ENCODE data around the gene DGKB. TPM values are rescaled to one million over a fixed set of nuclear protein-coding genes. Genes with fewer than 3 reads are reported as not detected.

Gene DGKB
- polyA plus RNA-seq, 1 donor (not counting 4 experiments of a cell fraction or from before 2014, with no cell fraction given), result 0.01 TPM

DNA sequence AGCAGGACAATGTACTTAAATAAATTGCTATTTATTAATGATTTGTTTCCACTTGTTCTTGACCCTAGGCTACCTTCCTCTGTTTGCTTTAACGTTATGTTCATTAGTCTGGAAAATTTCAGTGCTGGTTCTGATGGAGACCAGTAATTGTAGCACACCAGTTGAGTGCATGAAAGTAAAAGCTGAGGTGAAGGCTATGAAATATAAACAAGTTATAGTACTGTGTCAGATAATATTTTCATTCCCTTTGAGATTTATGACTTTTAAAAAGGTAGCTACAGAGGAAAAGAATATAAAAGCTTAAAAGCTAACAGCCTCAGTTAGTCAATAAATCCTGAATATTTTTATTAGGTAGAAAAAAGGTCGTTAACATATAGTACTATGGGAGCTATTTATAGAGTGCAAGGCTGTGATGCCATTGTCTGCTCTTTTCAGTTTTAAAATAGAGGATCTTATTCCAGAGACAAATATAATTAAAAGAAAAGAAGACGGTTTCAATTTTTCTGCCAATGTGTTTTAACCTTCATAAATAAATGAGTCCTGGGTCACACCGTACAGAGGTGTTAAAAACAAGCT is 561.3 kb downstream of the DGKB start:
- no peaks in the 10 kb centered on the region for H3K79me2 ChIP-seq (ENCODE audit: control insufficient read depth, insufficient read depth, low read length)
- H3K27me3 ChIP-seq (ENCODE audit: control insufficient read depth, extremely low read depth, insufficient read depth, low read length), result no peaks in the 10 kb centered on the region
- no peaks in the 10 kb centered on the region for H3K9me3 ChIP-seq (ENCODE audit: control insufficient read depth, low read depth, low read length)
- FAIRE-seq (no peak), DNase-seq (ENCODE audit: low read depth, low spot score) (no peak)
- H4K20me1 ChIP-seq (ENCODE audit: control insufficient read depth, extremely low read depth, insufficient read depth, low read length), result no peaks in the 10 kb centered on the region
- no peak overlapping the region for H3K27ac ChIP-seq (ENCODE audit: control insufficient read depth, insufficient read depth, low read length)
- dilution Hi-C loops (cut with MboI; ENCODE audit: extremely low pct_ligation_motif_present, low sequenced_read_pairs), result no loop called here
- H3K9ac ChIP-seq (ENCODE audit: control insufficient read depth, extremely low read depth, insufficient read depth, low read length), result no peak overlapping the region
- no peaks in the 10 kb centered on the region for H3K9me1 ChIP-seq (ENCODE audit: control insufficient read depth, extremely low read depth, insufficient read depth, low read length)
- no peaks in the 10 kb centered on the region for H3K4me1 ChIP-seq (ENCODE audit: control insufficient read depth, extremely low read depth, insufficient read depth, low read length)
- no peak for TF ChIP-seq CTCF (optimal IDR thresholded peaks at IDR 0.05 in 1 of 3, IDR thresholded peaks at IDR 0.05 in 1 of 3, conservative IDR thresholded peaks at IDR 0.05 in 1 of 3; ENCODE audit: extremely low read depth in 1 of 3, insufficient read depth in 2 of 3, low read length in 3 of 3)
- no peak for TF ChIP-seq EZH2 (IDR thresholded peaks at IDR 0.05; ENCODE audit: low read length)
- no peak overlapping the region for H3K4me2 ChIP-seq (ENCODE audit: control insufficient read depth, extremely low read depth, insufficient read depth, low read depth, low read length)
- no peak overlapping the region for H2AFZ ChIP-seq (ENCODE audit: control insufficient read depth, low read length)
- no peaks in the 10 kb centered on the region for H3K36me3 ChIP-seq (ENCODE audit: control insufficient read depth in 2 of 2, extremely low read depth in 1 of 2, insufficient read depth in 2 of 2, low read length in 2 of 2)
- H3K4me3 ChIP-seq (ENCODE audit: control insufficient read depth in 2 of 3, extremely low read depth in 1 of 3, insufficient read depth in 2 of 3, low read depth in 1 of 3, low read length in 3 of 3), result no peak overlapping the region

DNA sequence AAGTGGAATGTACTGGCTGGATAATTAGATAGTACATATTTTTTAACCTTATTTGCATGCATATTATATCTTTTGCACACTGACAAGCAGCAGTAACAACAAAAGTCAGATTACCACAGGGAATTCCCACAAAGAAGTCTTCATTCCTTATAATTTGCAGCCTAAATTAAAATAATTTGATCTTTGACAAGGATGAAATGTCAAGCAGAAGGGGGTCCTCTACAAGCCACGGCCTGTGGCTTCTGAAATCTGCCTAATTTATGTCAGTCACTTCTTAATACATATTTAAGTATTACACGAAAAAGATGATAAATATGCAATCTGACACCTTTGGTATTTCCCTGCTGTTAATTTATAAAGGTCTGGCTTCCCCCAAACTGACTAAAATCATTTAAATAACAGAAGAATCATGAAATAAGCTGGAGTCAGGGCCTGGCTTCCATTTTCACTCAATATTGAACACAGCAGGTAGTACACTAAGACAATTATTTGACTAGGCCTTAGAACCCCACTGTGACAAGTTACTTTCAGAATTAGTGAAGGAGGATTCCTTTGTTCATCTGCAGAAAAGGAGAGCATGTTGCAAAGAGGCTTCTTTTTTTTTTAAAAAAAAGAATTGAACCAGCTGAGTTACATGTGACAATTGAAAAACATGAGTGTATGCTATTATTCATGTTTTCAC is 562.0 kb downstream of the DGKB start:
- TF ChIP-seq EZH2 (IDR thresholded peaks at IDR 0.05; ENCODE audit: low read length), result no peak
- no peak for TF ChIP-seq CTCF (optimal IDR thresholded peaks at IDR 0.05 in 1 of 3, IDR thresholded peaks at IDR 0.05 in 1 of 3, conservative IDR thresholded peaks at IDR 0.05 in 1 of 3; ENCODE audit: extremely low read depth in 1 of 3, insufficient read depth in 2 of 3, low read length in 3 of 3)
- dilution Hi-C loops (cut with MboI; ENCODE audit: extremely low pct_ligation_motif_present, low sequenced_read_pairs), result no loop called here
- H3K79me2 ChIP-seq (ENCODE audit: control insufficient read depth, insufficient read depth, low read length), result no peaks in the 10 kb centered on the region
- H3K9me3 ChIP-seq (ENCODE audit: control insufficient read depth, low read depth, low read length), result no peaks in the 10 kb centered on the region
- no peak overlapping the region for H3K27ac ChIP-seq (ENCODE audit: control insufficient read depth, insufficient read depth, low read length)
- no peak overlapping the region for H3K4me2 ChIP-seq (ENCODE audit: control insufficient read depth, extremely low read depth, insufficient read depth, low read depth, low read length)
- no peaks in the 10 kb centered on the region for H4K20me1 ChIP-seq (ENCODE audit: control insufficient read depth, extremely low read depth, insufficient read depth, low read length)
- no peaks in the 10 kb centered on the region for H3K9me1 ChIP-seq (ENCODE audit: control insufficient read depth, extremely low read depth, insufficient read depth, low read length)
- H3K4me3 ChIP-seq (ENCODE audit: control insufficient read depth in 2 of 3, extremely low read depth in 1 of 3, insufficient read depth in 2 of 3, low read depth in 1 of 3, low read length in 3 of 3), result no peak overlapping the region
- FAIRE-seq, result no peak
- no peaks in the 10 kb centered on the region for H3K4me1 ChIP-seq (ENCODE audit: control insufficient read depth, extremely low read depth, insufficient read depth, low read length)
- no peaks in the 10 kb centered on the region for H3K27me3 ChIP-seq (ENCODE audit: control insufficient read depth, extremely low read depth, insufficient read depth, low read length)
- H2AFZ ChIP-seq (ENCODE audit: control insufficient read depth, low read length), result no peak overlapping the region
- no peak for DNase-seq (ENCODE audit: low read depth, low spot score)
- H3K9ac ChIP-seq (ENCODE audit: control insufficient read depth, extremely low read depth, insufficient read depth, low read length), result no peak overlapping the region
- no peaks in the 10 kb centered on the region for H3K36me3 ChIP-seq (ENCODE audit: control insufficient read depth in 2 of 2, extremely low read depth in 1 of 2, insufficient read depth in 2 of 2, low read length in 2 of 2)

Data from keratinocyte (primary cell).